Fibroblast of pulmonary artery (primary cell): ENCODE data around the gene TRAPPC12.
A peak's percentile ranks its signal among the peaks of the same experiment; 100 is the strongest.

Experiments used
- DNase-seq: peaks from one replicate; pipeline ENCODE4 v3.0.0-alpha.2; 2010; ENCODE audit warnings: low read depth
- H3K4me3 ChIP-seq: replicated peaks from 2 replicates; pipeline ENCODE4 v1.5.1; 2011; ENCODE audit warnings: low read depth, mild to moderate bottlenecking, control low read depth, low read length, moderate library complexity
- TF ChIP-seq, protein P1 (sequence below): IDR thresholded peaks from 2 replicates; pipeline ENCODE4 v1.5.1; 2011; ENCODE audit warnings: mild to moderate bottlenecking, control low read depth, low read length, inconsistent platforms; ENCODE audit errors: missing control alignments

Gene TRAPPC12

DNA sequence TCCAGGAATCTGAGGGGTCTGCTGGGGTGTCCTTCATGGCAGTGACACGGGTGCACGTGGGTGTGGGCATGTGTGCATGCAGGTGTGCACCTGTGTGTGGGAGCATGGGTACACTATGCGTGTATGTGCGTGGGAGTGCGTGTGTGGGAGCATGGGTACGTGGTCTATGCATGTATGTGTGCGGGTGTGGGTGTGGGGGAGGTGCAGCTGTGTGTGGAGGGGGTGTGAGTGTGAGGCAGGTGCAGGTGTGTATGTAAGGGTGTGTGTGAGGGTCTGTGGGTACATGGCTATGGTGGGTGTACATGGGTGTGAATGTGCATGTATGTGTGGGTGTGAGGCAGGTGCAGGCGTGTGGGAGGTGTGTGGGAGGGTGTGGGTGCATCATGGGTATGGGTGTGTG lies 38.2 kb upstream of the TRAPPC12 start:
- TF ChIP-seq, protein P1, sequence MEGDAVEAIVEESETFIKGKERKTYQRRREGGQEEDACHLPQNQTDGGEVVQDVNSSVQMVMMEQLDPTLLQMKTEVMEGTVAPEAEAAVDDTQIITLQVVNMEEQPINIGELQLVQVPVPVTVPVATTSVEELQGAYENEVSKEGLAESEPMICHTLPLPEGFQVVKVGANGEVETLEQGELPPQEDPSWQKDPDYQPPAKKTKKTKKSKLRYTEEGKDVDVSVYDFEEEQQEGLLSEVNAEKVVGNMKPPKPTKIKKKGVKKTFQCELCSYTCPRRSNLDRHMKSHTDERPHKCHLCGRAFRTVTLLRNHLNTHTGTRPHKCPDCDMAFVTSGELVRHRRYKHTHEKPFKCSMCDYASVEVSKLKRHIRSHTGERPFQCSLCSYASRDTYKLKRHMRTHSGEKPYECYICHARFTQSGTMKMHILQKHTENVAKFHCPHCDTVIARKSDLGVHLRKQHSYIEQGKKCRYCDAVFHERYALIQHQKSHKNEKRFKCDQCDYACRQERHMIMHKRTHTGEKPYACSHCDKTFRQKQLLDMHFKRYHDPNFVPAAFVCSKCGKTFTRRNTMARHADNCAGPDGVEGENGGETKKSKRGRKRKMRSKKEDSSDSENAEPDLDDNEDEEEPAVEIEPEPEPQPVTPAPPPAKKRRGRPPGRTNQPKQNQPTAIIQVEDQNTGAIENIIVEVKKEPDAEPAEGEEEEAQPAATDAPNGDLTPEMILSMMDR, result no peak
- no peak overlapping the region for H3K4me3 ChIP-seq
- no peak for DNase-seq

DNA sequence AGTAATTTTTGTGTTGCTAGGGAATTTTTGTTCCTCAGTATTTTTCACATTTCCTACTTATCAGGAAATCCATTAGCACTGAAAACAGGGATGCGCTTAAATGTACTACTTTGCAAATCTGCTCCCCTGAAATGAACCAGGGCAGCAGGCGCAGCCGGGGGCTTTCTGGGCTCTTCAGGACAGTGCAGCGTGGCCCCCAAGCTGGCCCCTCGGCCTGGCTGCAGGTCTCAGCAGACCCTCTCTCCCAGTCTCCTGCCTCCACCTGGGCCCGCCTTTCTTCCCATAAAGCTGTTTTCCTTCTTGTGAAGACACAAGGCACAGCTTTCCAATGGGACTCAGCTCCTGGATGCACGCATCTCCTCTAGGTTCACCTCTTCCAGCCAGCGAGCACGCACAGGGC lies 37.2 kb upstream of the TRAPPC12 start:
- DNase-seq, result no peak
- TF ChIP-seq, protein P1, result no peak
- H3K4me3 ChIP-seq, result no peak overlapping the region

DNA sequence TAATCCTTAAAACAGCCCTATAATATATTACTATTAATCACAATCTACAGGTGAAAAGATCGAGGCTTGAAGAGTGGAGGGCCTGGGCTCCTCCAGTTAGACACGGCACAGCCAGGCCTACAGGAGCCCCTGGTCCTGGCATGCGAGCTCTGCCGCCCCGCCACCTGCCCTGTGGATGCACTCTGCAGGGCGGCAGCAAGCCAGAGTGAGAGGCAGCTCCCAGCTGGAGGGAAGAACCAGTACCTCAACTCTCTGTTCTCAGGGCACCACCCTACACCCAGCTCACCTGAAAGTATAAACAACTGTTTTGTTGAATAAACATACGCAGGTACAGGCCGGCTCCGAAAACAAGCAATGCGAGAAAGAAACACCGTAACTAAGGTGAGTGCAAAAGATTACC lies 36.5 kb upstream of the TRAPPC12 start:
- DNase-seq, result no peak
- TF ChIP-seq, protein P1, result no peak
- H3K4me3 ChIP-seq, result no peak overlapping the region

DNA sequence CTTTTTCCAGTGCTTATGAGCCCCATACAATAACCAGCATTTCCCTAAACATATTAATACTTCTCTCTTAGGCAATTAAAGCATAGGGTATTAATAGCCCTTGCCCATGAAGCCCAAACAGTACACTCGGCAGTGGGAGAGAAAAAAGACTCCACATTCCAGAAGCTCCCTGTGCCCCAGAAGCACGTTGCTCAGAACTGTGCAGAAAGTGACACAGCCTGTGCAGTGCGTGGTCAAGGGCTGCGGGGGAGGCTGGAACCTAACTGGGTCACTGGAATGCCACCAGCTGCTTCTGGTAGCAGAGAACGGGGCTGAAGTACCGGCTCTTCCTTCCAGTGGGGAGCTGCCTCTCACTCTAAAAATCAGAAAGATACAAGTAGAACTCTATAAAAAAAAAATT lies 34.6 kb upstream of the TRAPPC12 start:
- TF ChIP-seq, protein P1, result no peak
- DNase-seq, result no peak
- no peak overlapping the region for H3K4me3 ChIP-seq

DNA sequence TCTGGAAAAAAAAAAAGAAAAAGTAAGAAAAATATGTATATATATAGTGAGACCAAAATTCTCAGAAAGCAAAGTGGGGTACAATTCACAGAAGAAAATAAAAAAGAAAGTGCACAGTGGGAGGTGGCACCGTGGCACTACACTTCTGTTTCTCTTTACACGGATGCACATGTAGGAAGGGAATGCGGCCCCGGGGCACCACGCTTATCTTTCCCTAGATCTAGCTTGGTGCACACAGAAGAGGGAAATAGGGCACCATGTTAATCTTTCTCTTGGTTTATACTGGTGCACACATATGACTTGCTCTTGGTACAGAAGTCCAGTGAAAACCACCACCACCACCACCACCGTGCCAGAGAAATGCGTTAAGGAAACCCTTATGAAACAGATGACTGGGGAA lies 33.9 kb upstream of the TRAPPC12 start:
- H3K4me3 ChIP-seq, result no peak overlapping the region
- TF ChIP-seq, protein P1, result no peak
- DNase-seq, result no peak

DNA sequence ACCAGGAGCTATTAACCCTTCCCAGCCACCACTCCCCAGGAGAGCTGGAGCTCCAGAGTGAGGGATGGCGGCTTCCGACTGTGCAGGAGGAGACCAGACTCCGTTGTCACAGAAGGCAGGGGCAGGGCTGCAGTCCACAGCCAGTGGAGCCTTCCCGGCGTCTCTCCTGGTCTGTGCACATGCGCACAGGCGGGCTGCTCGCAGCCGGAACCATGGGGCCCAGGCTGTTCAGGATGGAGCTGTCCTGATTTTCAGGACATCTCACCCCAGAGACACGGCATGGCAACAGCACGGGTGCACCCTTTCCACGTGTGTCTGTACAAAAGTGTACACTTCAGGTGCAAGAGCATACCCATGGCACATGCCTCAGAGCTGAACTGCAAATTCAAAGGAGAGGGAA lies 30.7 kb upstream of the TRAPPC12 start:
- no peak overlapping the region for H3K4me3 ChIP-seq
- TF ChIP-seq, protein P1, result no peak
- no peak for DNase-seq

DNA sequence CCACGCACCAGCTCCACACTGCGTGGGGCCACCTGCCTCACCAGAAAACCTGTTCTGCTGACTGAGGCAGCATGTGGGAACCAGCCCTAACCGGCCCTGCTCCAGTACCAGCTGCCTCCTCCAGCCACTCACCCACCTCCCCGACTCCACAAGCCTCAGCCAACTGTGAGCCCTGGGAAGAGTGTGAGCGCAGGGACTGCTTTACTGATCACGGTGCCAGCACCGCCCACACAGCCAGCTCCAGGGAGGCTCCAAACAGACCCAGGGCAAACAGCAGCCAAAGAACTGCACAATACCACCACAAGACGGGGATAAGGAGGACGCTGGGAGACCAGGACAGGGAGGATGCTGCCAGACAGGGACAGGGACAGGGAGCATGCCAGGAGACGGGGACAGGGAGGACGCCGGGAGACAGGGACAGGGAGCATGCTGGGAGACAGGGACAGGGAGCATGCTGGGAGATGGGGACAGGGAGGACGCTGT lies 30.2 kb upstream of the TRAPPC12 start:
- no peak overlapping the region for H3K4me3 ChIP-seq

More for the DNA sequence above, 30.2 kb upstream of the TRAPPC12 start:
- TF ChIP-seq, protein P1, result no peak
- DNase-seq, result peak; percentile 10
